HG03469 (cell line): ENCODE data around the gene TLX2.

Experiments
- ATAC-seq: cut with Tn5 transposase; IDR thresholded peaks from one replicate; pipeline ENCODE4 v1.9.1; 2021; ENCODE audit warnings: mild to moderate bottlenecking, moderate library complexity, moderate number of reproducible peaks; ENCODE audit not compliant: unreplicated experiment

TLX2 gene

DNA sequence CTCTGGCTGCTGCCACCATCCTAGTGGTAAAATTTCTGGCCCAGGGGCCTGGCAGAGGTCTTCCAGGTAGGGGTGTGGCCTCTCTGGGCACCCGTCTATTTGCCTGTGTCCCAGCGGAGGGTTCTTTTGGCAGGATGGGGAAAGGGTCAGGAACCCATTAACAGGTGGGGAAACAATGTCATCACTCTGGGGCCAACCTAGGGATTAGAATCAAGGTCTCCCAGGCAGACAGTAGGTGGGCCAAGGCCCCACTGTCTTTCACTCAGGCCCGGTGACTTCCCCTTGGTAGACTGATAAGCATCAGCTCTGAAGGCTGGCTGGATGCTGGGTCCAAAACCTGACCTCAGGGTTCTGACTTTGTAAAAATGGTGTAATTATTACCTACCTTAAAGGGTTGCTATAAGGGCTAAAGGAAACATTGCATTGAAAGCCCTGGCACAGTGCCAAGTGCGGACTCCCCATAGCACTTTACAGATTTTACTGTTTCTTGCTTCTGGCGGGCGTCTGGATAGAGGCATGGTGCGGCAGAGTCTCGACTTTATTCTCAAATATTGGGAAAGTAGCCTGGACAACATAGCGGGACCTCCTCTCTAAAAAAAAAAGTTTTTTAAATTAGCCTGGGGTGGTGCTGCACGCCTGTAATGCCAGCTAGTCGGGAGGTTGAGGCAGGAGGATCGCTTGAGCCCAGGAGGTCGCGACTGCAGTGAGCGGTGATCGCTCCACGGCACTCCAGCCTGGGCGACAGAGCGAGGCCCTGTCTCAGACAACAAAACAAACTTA lies 17.1 kb upstream of the TLX2 start:
- no peak for ATAC-seq

DNA sequence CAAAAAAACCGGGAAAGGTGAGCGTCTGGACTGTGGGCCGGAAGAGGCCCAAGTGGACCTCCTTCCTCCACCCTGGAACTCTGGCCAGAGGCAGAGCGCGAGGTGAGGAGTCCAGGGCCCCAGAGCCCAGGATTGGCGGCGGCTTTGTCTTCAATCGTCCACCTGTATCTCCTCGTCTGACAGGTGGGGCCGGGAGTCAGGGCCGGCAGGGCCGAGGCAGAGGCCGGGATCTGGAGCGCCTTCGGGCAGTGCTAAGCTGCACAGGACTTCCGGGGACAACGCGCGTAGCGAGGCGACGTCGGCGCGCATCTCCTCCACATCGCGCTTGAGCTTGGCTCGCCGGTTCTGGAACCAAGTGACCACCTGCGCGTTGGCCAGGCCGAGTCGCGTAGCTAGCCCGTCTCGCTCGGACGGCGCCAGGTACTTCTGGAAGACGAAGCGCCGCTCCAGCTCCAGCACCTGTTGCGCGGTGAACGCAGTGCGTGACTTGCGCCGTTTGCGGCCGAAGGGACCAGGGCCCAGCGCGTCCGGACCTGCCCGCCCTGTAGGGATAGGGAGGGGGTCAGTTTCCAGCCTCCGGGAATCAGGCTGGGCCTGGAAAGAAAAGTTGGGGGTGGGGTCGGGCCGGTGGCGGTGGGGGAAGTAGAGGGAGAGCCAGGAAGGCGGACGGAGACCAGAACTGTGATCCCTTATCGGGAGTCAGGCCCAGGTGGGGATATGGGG lies 16.3 kb upstream of the TLX2 start:
- ATAC-seq, result no peak

DNA sequence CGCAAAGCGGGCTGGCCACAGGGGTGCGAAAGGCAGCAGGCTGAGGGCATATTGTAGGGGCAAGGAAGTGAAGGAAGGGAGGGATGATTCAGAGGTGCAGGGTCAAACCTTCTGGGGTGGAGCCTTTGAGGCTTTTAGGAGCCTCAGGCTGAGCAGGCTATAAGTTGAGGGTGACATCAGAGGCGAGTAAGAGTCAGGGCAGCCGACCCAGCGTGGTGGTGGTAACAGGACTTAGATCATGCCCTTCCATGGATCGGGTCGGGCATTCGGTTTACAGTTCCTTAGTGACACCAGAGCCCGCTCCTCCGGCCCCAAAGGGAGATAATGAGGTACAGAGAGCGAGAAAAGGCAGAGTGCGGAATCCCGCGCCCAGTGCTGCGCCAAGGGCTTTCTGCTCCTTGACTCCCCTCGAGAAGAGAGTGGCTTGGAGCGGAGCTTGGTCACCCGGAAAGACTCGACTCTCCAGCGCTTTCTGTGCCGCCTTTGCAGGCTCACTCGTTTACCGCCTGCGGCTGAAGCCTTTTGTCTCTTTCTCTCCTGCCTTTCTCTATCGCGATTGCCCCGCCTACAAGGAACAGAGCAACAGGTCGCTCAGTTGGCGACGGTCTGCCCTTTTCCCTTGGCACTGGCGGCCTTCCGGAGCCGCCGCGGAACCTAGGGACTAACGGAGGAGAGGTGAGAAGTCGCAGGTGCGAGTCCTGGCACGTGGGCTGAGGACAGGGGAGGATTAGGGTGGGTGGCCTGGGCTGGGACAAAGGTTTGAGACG lies 15.6 kb upstream of the TLX2 start:
- ATAC-seq, result no peak

DNA sequence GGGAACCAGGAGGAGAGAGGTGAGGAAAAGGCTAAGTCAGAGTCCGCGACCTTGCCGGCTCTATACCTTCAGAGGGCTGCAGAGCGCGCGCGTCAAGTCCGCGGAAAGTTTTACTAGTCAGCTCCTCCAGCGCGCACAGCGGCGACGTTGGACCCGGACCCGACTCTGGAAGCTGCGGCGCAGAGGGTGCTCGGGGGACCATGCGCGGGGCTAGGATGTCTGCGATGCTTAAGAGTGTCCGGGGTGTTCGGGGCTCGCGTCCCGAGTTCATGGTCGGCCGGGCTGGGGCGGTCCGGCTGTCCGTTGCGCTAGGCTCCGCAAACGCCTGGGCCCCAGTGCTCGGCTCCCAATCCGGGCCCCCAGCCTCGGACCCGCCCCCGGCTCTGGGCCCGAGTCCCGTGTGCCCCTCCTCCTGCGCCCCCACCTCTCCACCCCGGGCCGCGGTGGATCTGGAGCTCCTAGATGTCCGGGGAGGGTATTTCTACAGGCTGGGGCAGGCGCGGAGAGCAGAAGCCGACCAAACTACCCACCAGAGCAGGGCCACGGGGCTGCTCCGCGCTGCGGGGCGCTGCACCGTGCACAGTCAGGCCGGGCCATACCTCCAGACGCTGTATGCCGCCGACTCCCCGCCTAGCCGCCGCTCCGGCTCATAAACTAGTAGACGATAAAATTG lies 14.8 kb upstream of the TLX2 start, which contains the start of gene LBX2:
Gene LBX2 (minus strand): TSS at position 337 of the 673 bp plus-strand sequence. CDS start 66 bp downstream, at position 271.
- no peak for ATAC-seq

DNA sequence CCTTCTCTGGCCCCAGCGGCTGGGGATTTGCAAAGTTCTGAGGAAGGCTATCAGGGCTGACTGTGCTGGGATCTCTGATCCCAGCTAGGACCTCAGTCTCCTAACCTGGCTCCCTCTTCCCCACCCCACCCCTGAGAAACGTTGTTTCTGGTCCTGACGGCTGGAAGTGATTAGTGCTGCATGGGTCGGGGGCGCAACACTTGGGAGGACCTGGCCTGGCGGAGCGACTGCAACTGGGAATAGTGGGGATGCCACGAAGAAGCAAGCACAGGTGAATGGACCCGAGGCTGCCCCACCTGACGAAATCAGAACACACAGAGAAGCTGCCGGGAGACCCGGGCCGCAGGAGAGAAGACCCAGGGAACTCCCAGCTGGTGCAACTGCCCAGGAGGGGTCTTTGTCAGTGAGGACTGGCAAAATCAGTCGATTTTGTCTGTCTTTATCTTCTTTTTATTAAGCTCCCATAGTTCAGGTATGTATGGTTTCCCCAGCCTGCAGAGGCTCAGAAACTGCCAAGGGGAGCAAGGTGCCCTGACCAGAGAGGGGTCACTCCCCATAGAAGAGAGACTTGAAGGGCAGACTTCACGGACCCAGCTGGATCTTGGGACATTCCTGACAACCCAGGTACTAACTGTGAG lies 14.2 kb upstream of the TLX2 start:
- ATAC-seq, result no peak

DNA sequence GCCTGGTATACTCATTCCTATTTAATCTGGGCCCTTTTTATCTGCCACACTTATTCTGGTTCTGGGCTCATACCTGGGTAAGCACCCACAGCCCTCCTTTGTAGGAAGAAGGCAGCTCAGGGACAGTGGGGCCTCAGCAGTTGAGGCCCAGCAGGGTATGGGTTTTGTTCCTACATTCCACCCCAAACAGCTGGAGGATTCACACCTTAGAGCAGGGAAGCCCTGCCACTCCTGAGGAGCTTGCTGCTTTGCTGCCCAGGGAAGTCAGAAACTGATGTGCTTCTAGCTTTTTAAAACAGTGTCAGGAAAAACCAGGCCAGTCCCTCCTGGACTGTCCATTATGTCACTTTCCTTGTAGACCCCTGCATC lies 13.7 kb upstream of the TLX2 start:
- no peak for ATAC-seq

DNA sequence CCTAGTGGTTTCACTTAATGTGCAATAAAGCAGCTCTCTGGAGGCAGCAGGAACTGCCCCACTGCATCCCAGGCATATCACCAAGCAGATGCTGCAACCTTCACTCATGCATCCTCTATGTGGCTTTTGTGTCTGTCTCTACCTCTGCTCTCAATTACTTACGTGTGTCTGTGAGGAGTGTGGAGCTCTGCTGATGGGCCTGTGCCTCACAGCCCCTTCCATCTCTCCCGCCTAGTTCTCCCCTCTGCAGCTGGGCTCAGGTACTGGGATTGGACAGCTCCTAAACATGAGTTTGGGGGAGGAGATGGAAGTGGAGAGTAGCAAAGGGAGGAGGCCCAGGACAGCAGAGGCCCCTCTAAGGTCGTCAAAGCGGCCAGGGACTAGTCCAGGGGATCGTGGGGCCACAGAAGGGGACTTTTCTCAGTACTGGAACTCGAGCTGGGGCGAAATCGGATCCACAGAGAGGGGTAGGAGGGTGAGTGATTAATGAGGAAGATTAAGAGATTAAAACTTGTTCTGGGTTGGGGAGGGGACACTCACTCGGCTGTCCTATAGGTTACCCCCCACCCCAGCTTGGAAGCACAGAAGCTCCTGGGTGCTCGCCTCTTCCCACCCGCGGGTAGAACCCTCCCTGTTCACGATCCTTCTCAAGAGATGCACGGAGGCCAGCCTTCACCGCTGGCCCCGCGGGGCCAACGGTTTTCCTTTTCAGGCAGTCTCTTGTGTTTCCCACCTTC lies 12.7 kb upstream of the TLX2 start:
- no peak for ATAC-seq

DNA sequence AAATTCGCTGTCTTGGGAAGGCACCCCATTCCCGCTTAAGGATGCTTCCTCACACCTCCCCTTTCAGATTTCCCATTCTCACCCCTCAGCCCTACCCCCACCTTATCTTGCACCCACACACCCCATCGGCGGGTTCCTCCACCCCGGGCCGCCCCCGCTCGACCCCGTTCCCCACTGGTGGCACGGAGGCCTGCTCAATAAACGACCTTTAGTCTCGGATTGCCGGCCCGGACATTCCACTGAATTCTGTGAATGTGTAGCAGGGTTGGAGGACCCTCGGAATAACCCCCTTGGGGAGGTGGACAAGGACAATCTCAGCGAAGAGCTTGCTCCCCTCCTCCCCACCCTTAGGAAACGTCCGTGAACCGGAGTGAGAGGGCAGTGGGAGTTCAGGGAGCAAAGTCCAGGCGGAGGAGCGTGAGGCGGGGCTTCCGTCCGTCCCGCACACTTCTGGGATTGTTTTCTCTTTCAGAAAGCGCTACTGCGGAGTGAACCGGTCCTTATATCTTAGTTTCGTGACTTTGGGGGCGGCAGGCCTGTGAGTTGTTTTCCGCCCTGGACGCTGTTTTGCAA lies 12.0 kb upstream of the TLX2 start:
- no peak for ATAC-seq

DNA sequence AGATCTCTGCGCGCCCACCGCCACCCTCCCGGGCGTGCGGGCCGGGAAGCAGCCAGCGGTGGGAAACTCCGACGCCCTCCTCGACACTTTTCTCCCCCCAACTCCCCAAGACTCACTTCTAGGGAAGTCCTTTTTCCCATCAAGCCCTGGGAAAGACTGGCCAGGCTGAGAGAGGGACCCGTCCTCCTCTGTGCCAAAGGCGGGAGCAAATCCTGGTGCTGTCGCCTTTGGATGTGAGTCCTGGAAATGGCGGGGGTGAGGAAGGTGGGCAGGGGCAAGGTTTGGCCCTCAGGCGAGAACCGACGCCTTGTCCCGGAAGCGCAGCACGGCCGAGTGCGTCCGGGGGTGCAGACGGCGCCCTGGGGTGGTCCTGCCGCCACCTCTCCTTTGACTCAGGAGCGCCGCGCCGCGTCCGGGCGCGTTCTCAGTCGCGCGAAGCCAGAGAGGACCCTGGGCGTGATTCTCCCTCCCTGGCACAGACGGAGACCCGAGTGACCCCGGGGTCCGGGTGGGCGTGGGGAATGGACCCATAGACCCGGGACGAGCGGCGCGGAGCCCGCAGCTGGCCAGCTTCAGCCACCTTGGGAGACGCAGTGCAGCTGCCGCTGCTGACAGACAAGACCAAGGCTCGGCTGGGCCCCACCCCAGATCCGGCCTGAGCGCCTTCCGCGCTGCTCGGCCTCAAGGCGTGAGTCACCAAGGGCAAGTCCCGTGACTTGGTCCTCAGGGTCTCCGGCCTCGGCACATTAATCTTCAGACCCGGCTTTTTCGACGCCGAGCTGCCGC lies 11.3 kb upstream of the TLX2 start:
- ATAC-seq, result peak; percentile 34

DNA sequence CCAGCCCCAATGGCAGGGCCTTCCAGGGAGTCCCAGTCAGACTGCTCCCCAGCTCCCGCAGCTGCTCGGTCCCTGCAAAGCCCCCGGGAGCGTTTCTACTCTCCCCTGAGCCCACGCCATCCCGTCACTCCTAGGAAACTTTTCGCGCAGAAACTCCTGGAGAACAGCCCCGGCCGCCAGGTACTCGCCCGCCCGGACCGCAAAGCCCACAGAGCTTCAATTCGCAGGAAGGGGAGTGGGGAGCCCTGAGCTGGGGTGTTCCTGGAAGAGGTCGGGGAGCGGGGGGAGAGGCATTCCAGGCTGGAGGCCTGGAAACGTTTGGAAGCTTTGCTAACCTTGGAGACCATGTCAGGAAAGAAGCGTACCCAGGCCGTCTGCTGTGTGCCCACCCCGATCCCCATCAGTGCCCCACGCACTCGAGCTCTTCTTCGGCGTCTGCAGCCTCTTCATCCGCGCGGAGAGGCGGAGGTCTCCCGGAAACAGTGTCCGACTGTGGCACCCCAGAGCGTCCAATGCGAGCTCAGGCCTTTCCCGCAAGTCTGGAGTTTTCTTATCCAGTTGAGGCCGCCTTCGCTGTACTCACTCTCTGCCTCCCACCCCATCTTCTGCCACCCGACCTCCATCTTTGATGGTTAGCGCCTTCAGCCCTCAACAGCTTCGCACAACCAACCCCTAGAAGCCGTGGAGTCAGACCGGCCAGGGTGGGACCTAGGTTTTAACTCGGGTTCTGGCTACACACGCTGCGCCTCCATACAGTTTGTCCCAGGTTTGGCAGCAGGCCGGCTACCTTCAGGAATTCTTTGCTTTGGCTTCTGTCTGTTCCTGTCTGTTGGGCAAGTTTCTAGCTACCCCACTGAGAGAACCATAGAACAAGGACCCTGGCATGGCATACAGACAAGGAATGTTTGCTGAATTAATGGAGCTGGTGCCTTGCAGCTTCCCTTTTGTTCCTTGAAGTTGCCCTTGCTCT lies 10.5 kb upstream of the TLX2 start:
- no peak for ATAC-seq

DNA sequence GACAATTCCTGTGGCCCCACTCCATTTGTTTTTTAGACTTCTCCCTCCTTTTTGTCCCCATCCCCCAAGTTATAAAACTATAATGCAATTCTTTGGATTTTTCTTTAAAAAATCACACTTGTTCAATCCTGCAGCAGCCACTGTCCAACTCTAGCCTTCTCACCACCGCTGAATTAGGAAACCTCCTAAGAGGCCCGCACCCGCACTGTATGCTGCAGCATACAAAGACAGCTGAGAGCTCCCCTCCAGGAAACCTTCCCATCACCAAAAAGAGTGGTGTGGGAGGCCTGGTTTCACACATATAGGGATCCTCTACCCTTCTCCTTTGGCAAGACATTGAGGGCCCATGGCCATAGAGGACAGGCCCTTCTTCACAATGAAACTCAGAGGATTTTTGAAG lies 9.7 kb upstream of the TLX2 start:
- ATAC-seq, result no peak

DNA sequence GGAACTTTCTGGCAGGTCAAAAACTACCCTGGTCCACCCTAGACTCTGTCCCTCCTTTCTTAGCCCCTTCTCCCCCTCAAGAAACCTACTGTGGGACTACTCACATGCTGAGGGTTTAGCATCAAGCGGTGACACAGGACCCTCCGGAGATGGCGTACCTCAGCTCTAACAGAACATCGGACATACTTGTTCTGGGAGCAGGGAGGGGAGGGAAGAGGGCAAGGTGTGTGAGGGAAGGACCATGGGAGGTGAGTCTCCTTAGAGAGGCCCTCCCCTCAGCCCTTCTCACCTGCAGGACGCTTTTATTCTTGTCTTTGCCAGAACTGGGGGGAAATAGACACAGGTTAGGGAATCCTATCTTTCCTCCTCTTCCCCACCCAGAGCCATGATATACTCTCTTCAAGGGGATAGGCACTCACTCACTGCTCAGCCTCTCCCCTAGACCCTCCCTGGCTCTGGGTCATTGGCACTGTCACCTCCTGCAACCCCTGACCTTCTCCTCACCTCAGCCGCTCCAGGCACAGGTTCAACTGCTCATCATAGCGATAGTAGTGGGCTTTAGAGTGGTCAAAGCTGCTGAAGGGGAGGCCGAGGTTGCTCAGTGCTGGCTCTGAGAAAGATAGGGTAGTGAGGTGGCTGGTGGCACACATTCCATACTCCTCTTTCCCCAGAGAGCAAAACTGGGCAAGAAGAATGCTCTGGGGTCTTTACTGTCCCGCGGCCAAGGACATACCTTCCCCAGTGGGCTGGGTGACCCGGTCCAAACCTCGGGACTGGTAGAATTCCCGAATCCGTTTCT lies 8.6 kb upstream of the TLX2 start:
- no peak for ATAC-seq

DNA sequence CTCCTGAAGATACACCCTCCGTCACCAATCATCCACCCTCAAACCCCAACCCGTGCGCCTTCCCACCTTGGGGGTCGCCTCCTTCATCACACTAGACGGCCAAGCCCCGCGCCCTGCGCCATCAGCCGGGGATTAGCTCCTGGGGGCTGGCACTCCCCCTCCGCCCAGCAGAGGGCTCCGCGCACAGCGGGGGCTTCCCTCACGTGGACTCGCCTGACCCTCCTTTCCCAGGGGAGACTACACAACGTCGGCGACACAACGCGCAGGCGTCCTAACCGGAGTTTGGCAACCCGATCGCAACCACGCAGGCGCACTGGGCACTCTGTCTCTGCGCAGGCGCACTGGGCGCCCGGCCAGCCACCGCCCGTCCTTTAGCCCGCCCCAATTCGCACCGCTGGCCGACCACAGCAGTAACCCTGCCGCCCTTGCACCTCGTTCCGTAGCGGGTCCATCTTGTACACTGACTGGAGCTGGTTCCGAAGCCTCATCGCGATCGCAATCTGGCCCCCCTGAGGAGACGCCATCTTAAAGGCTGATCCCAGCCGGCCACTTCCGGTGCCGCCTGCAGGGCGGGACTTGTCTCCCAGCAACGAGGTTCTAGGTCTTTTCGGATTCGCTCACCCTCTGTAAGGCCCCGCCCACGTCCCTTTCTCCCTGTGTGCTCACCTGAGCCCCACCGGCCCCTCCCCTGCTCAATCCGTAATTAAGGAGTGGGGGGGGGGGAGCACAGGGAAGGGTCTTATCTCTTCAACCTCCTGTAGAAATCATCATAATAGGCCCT lies 6.9 kb upstream of the TLX2 start, which contains the start of gene PCGF1:
Gene PCGF1 (minus strand): TSS at position 551 of the 781 bp plus-strand sequence. CDS start 27 bp downstream, at position 524.
- peak; percentile 78 for ATAC-seq

DNA sequence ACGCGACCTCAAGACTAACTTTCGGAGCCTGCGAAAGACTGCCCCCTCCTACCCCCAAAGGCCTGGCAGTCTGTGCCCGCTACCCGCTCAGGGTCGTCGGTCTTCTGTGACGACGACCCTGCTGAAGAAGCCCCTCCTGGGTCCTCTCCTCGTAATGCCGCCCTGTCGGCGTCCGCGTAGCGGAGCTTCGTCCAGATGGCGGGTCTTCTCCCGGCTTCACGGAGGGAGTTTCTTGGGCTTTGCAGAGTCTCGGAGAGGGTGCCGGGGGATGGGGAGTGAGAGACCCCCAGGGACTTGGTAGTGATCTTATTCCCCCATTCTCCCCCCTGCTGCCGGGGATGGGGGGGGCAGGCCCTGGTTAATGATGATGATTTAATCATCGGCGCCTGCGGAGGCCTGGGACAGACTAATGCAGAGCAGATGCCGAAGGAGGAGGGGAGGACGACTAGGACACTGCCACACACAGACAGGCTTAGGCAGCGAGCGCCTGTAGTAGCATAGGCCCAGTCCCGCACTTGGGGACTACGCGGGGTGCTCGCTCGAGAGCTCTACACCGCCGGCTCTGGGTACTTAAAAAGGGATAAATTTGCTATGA lies 6.2 kb upstream of the TLX2 start:
- no peak for ATAC-seq

DNA sequence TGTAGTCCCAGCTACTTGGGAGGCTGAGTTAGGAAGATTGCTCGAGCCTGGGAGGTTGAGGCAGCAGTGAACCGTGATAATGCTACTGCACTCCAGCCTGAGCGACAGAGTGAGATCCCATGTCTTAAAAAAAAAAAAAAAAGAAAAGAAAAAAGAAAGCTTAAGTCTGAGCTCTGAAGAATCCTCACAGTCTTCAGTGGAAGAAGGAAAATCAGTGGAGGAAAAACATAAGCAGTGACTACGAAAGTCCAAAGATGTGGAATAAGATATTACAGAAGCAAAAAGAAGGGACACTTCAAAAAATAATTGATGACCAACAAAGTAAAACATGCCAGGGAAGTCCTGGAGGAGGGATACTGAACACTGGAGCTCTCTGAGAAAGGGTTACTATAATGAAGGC lies 4.0 kb upstream of the TLX2 start:
- no peak for ATAC-seq
